ENCODE measurements around the gene TMEM217.

Gene TMEM217

GRCh38 chr6:37279366-37280134 is 21.6 kb upstream of the TMEM217 start:
- peak; percentile 12 for DNase-seq

DNA sequence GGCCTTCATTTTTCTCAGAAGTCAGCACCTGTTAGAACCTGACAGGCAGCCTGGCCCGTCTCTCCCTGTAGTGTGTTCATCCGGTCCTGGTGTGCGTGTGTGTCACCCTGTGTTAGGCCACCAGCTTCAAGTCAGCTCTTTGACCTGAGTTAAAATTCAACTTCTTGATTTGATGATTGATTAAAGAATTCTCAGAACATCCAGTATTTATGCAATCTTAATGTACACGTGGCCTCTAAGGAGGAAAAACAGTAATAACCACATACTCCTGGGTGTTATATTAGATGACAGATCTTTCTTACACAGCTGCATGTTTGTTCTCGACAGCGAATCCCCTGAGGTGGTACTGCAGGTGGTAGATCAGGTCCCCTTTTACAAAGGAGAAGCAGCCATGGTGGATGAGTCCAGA is 19.1 kb upstream of the TMEM217 start:
- no peak for DNase-seq

GRCh38 chr6:37275350-37275749 is 17.4 kb upstream of the TMEM217 start:
- no peak for DNase-seq

- no peak for DNase-seq
Measured at GRCh38 chr6:37273690-37274089, 15.7 kb upstream of the TMEM217 start.

DNA sequence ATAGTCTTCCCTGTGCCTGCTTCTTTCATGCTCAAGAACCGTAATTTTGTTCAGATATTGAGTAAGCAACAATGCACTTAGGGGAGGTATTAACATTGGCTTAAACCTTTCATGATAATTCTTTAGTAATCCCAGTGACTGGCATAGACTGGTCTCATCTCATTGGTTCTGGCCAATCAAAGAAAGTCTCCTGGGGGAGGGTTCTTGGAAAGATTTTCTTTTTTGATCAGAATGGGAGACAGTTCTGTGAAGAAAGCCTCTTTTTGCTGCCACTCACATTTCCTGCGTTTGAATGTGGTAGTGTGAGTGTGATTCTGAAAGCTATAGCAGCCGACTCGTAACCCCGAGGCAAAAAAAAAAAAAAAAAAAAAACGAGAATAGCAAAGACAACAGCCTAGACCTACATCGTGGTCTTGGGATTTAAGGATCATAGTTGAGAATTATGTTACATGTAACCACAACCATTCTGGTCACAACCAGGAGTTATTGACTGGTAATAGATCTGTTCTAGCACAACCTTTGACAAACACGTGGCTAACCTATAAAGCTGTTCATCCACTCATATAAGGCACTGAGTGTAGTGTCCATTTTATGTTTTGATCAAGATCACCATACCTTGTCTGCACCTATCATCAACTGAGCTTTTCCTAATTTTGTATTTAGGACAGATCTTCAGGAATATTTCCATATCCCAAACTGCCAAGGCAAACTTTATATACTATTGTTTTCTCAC is 15.1 kb upstream of the TMEM217 start:
- DNase-seq: no peak

DNA sequence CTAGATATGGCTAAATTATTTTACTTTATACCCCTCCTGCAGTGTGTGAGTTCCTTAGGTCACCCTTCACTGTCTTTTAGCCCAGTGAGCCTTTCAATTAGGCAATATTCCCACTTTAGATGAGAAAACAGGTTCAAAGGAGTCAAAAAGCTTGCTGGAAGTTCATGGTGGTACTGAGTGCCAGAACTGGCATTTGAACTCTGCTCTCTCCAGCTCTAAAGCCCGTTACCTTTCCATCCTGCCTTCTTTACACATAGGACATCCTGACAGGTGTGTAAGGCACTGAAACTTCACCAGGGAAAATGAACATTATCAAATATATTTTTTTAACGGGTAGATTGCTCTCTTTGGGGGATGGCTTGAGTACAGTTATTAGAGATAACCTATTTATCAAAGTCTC is 11.2 kb upstream of the TMEM217 start:
- no peak for DNase-seq

- no peak for DNase-seq
Measured at GRCh38 chr6:37265860-37266259, 7.9 kb upstream of the TMEM217 start.

DNA sequence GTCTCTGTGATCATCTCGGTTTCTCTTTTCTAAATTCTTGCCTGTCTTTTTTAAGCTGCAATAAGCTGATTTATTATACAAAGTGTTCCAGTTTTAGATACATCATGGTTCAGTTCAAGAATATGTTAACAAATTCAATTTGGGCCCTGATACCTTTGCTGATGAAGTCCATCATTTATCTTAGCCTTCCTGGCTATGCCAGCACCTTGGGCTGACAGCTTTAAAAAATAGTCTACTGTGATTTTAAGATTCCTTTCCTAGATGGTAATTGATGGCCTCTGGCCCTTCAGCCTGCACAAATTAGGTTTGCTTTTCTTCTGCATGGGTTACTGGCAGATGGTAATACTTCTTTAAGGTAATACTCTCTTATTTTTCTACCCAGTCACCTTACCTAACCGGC is 7.1 kb upstream of the TMEM217 start:
- DNase-seq: no peak

DNA sequence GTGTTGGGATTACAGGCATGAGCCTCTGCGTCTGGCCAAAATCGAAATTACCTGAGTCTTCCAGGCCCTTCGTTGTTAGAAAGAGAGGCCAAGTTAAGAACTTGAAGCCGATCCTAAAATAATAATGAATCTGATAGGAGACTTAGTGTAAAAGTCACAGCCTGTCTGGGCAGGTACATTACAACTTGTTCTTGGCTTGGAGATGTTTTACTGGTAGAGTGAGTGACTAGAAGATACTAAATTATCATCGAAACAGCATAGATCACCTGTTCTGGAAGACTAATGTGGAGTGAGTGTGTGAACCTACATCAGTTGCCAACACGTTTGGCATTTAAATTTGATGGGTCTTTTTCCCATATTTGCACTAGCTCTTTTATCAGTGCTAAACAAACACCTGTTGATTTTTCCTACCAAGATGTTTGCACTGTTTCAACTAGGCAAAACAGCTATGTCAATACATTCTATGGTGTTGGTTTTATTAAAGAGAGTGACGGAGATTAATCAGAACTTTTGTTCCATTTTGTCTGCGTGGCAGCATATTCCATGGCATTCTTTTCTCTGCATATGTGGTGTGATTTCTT is 4.6 kb upstream of the TMEM217 start:
- DNase-seq: no peak

GRCh38 chr6:37261198-37261597 is 3.3 kb upstream of the TMEM217 start:
- DNase-seq: no peak

- no peak for DNase-seq
Measured at GRCh38 chr6:37260444-37260843, 2.5 kb upstream of the TMEM217 start.

DNA sequence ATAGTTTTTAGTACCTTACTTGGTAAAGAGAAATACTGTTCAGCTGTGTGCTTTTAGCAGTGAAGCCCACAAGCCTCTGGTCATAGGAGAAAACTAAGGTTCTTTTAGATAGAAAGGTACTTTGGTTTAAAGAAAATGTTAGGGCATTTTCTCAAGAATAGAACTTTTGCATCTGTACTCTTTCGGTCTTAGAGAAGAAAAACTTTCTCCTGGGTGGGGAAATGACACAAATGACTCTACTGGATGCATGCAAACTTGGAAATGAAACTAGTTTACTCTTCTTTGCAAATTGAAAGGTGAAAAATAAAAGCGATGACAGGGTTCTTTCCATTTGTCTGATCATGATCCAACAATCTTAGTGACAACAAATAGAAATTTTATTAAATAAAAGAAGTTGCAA is 2.1 kb upstream of the TMEM217 start:
- DNase-seq: no peak

DNA sequence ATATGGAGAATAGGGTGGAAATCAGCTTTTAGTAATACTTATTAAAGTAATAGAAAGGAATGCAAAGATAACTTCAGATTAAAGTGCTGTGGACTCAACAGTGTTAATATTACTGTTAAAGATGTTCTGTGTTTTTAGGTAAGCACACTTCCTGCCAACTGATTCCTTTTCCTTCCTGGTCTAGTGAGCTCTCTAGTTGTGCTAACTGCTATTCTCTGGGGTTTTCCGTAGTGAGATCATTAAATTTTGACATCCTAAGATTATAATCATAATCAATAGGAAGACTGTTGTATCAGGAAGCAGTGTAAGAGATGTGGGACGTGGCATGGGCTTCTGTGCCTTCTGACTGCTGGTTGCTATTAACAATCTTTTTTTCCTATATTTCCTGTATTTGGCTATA is 1.2 kb upstream of the TMEM217 start:
- no peak for DNase-seq

GRCh38 chr6:37258405-37259105 is 611 bp upstream of the TMEM217 start:
- DNase-seq: no peak

- no peak for DNase-seq
Measured at GRCh38 chr6:37257320-37257633, 667 bp downstream of the TMEM217 start.

GRCh38 chr6:37256692-37257319 is 1.1 kb downstream of the TMEM217 start:
- DNase-seq: peak; percentile 23

GRCh38 chr6:37254881-37255280 is 3.1 kb downstream of the TMEM217 start:
- no peak for DNase-seq

GRCh38 chr6:37253486-37254007 is 4.4 kb downstream of the TMEM217 start:
- no peak for DNase-seq

DNA sequence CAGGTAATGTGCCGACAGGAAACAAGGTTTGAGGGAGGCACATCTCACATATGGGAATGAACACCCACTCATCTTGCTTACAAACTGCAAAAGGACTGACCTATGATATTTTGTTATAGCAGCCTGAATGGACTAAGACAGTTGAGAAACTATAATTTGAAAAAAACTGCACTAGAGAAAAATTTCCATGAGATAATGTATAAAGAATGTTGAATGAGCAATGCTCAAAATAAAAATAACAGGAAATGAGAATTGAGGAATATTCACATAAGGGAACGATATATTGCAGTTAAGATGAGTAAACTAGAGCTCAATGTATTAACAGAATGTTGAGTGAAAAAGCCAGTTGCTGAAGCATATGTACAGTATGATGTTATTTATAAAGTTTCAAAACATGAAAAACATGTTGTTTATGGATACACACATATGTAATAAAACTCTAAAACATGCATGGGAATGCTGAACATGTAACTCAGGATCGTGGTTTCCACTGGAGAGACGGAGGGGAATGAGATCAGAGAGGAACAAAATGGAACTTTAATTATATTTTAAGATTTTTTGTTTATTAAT is 6.6 kb downstream of the TMEM217 start:
- DNase-seq: peak; percentile 54

DNA sequence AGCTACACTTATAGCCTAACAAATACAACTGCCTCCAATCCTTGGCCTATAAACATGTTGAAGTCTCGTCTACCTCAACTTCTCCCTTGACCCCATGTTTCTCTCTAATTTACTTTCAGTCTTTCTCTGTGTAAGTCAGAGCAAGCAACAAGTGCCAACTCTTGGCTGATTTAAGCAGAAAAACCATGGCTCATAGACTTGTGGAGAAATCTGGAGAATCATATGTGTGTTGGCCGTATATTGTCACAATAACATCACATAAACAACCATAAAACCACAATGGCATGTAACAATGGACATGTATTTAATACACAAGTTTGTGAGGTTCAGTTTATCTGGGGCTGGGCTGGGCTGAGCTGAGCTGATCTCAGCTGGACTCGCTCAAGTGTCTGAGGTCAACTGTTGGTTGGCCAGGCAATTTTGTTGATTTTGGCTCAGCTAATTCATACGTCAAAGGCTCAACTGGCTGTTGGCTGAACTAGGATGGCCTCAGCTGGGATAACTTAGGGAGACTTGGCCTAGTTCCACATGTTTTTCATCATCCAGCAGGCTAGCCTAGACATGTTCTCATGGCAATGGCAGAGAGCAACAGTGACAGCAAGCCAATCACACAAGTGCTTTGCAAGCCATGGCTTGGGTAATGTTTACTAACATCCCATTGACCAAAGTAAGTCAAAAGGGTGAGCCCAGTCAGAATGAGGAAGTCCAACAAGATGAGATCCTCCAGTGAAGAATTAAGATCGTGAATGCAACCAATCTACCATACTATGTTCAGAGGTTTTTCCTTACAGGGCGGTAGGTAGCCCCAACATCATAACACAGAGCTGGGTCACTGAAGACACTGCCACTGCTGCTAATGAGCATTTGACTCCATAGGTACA is 13.3 kb downstream of the TMEM217 start:
- DNase-seq: peak; percentile 97

DNA sequence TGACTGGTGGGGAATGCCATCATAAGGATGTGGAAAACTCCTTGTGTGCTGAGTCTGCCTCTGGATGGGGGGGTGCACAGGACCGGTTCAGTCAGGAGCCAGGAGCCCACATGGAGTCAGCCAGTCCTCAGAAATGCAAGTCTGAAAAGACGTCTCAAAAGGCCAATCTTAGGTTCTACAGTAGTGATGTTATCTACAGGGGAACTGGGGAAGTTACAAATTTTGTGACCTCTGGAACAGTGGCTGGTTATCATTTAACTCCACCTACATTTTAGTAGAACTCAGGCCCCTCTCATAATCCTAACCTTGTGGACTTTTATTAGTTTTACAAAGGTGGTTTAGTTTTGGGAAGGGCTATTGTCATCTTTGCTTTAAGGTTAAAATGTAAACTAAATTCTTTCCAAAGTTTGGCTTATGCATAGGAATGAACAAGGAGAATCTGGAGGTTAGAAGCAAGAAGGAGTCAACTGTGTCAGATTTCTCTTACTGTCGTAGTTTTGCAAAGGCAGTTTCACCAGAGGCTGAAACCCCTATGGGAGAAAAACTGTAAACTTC is 14.1 kb downstream of the TMEM217 start:
- DNase-seq: no peak

Measured in fibroblast of skin of right biceps (primary cell).